Stimulated activated CD4-positive, alpha-beta T cell treated with anti-CD3 and anti-CD28 coated beads, Interleukin-1b, Interleukin-23, amount 100 ng/mL, for 1 hour (primary cell): Measurements from ENCODE around the gene LSR.

Experiments
- DNase-seq, 2 donors: peaks; one replicate each; pipeline ENCODE4 v3.0.0-alpha.2; 2020; ENCODE audit warnings: low read depth in 2 of 2

Gene LSR

DNA sequence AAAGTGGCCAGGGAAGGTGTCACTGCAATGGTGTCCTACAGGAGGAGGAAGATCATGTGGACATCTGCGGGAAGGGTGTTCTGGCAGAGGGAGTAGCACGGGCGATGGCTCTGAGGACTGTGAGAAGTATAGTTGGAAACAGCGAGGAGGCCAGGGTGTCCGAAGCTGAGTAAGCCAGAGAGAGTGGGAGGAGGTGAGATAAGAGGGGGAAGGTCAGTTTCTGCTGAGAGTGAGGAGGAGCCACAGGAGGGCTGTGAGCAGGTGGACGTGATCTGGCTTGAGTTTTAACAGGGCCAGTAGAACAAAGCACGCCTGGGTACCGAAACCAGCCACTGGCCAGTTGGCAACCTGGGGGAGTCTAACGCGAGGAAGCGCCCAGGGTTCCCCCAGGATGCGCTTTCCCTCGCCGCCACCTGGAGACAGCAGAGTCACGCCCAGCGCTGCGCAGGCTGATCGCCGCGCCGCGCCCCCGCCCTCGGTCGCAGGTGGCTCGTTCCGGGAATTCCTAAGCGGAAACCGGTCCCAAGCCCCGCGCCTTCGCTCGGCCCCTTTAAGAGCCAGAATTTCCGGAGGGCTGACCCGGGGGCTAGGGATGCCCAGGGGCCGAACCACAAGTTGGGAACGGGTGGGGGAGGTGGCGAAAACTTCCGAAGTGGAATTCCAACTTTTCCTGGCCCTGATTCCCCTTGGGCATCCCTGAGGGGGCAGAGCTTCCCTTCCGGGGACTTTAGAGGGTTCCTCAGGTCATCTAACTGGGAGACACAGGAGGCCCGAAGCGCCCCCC lies 1.1 kb upstream of the LSR start:
- no peak for DNase-seq

DNA sequence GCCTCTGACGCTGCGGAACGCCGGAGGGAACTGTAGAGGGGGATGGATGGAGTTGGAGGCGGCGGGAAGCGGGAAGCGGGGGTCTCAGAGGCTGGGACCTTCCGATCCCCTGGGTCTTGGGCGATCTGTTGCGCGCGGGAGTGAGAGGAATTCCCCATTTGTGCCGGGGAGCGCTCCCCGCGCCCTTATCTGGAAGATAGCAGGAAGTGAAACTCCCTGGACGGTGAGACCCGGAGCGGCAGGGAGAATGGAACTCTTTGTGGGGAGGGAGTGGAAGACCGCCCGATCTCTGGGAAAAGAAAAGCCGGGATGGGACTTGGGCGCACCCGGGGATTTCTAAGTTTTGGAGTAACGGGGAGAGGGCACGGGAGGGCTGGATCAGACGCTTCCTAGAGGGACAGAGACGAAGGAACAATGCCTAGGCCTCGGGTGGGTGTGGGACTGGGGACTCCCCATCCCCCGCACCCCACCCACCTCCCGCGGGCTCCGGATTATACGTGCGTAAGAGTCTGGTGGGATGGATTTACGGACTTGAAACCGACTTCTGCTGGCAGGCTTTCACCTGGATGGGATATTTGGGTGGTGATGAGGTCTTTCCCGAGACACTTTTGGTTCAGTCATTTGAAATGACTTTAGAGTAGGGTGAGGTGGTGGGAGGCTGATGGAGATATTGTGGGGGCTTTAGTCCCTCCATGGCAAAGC lies 495 bp downstream of the LSR start:
- DNase-seq = no peak

DNA sequence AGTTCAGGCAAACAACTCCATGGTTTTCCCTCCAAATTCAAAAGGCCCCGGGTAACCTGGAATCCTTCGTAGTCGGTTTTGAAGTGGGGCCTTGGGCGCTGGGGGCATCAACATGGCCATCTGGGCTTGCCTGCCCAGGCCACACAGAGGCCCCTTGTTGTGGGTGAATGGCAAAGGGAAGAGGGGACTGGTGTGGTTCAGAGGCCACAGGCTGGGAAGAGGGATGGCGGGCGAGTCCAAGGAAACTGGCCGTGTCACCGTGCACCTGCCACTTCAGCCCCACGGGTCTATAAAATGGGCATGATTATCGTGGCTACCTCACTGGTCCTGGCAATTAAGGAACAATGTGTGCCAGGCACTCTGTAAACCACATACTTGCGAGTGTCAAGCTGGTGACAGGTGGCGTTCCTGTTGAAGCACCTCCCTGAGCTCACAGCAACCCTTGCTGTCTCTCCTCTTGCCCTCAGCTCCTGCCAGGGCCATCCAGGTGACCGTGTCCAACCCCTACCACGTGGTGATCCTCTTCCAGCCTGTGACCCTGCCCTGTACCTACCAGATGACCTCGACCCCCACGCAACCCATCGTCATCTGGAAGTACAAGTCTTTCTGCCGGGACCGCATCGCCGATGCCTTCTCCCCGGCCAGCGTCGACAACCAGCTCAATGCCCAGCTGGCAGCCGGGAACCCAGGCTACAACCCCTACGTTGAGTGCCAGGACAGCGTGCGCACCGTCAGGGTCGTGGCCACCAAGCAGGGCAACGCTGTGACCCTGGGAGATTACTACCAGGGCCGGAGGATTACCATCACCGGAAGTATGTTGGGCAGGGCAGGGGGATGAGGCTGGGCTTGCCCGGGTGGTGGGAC lies 1.3 kb downstream of the LSR start:
- no peak for DNase-seq

GRCh38 chr19:35251456-35251855 lies 2.7 kb downstream of the LSR start:
- no peak for DNase-seq

- DNase-seq = no peak
Measured at GRCh38 chr19:35253316-35254286, 4.8 kb downstream of the LSR start.

DNA sequence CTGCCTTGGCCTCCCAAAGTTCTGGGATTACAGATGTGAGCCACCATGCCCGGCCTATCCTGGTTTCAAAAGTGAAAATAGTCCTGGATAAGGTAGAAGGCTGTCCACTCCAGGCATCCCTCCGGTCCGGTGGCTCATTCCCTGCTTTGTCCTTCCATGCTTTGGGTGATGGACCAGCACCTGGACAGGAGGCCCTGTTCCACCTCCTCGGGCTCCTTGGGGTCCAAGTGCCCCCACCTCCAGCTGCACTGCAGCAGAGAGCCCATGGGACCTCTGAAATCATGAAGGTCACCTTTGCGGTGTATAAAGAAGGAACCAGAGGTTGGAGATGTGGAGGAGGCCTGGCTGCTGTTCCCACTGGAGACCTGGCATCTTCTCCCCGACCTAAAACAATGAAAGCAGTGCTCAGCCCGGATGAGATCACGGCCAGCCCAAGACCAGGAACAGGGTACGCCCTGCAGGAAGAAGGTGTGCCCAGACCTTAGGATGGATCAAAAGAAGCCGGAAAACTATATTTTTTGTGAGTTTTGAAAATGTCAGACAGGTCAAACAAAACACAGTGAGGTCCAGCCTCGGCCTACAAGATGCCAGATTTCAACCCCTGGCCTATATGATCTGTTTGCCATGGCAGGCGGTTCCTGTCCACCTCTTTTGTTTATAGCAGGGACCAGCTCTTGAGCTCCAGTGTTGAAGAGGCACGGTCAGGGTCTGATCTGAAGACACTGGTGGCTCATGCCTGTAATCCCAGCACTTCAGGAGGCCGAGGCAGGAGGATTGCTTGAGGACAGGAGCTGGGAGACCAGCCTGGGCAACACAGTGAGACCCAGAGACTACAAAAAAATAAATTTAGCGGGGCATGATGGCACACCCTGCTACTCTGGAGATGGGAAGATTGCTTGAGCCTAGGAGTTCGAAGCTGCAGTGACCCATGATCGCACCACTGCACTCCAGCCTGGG lies 5.8 kb downstream of the LSR start:
- DNase-seq = no peak

- no peak for DNase-seq
Measured at GRCh38 chr19:35256566-35256965, 7.8 kb downstream of the LSR start.

GRCh38 chr19:35257113-35257461 lies 8.3 kb downstream of the LSR start:
- no peak for DNase-seq

- DNase-seq = no peak
Measured at GRCh38 chr19:35260694-35261304, 12.0 kb downstream of the LSR start.

GRCh38 chr19:35261356-35262100 lies 12.7 kb downstream of the LSR start:
- no peak for DNase-seq

- no peak for DNase-seq
Measured at GRCh38 chr19:35262101-35262761, 13.4 kb downstream of the LSR start.

- DNase-seq = no peak
Measured at GRCh38 chr19:35264268-35265125, 15.7 kb downstream of the LSR start.

DNA sequence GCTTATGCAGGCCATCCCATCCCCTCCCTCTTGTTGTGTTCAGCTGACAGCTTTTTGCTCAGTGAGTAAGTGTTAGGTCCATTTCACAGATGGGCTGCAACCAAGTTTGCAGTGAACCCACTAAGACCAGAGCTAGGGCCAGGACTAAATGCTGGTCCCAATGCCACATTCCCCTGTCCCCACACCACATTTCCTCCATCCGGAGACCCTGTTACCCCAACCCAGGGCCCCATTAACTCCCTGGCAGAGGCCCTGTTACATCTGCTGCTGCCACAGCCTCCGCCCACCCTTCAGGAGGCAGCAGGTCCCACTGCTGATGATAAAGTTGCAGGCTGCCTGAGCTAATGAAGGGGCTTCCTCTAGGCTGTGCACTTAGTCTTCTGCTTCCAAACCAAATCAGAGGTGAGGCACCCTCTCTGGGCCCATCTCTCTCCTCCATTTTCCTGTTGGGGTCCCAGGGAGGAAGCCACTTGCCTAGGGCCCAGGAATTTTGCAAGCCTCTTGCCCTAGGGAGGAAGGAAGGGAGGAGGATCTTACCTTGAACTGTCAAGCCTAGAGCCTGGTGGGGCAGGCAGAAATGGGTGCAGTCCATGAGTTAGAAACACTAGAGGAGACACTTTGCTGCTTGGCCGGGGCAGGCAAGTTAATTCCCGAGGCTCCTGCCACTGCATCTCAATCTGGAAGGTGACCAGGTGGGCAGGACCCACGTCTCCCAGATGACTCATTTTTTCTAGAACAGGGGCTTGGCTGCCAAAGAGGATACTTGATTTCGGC lies 16.5 kb downstream of the LSR start:
- DNase-seq = no peak

GRCh38 chr19:35265900-35266519 lies 17.2 kb downstream of the LSR start:
- no peak for DNase-seq

GRCh38 chr19:35266520-35267352 lies 17.9 kb downstream of the LSR start:
- DNase-seq = no peak
